Fibroblast of upper back skin (primary cell): ENCODE results near the gene ACVR1.

Experiments used
- DNase-seq: peaks from one replicate; pipeline ENCODE4 v3.0.0-alpha.2; 2013

The ACVR1 gene

GRCh38 chr2:157692768-157693167 lies 183.4 kb downstream of the ACVR1 start:
- peak; percentile 98 for DNase-seq

- peak; percentile 27 for DNase-seq
Measured at GRCh38 chr2:157691695-157692094, 184.4 kb downstream of the ACVR1 start.

- no peak for DNase-seq
Measured at GRCh38 chr2:157691131-157691530, 185.0 kb downstream of the ACVR1 start.
